ENCODE data around the gene SUPT4H1.

Gene SUPT4H1

DNA sequence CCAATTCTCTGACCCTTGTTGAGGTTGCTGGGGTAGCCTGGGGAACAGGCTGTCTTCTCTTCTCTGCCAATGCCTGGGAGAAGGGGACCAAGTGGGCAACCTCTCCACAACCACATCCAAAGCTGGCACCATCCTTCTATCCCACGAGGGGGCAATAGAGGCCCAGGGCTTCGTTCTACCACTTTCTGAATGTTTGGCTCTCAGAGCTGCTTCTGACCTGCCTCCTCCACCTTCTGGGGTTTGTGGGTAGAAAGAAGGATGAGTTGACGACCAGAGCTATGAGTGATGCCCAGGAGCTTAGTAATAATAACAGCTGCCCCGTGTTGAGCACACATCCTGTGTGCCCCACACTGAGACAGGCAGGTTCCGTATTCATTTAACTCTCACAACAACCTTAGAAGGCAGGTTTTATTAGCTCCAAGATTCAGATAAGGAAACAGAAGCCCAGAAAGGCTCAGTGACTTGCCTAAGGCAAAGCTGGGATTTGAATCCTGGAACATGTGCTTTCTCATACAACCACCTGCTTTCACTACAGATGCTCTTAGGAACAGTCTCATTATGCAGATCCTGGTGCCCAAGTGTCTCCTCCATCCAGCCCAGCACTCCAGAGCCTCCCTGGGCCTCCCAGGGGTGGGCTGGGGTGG, 34.5 kb downstream of the SUPT4H1 start:
- DNase-seq (ENCODE audit: low read depth), result peak; percentile 59

DNA sequence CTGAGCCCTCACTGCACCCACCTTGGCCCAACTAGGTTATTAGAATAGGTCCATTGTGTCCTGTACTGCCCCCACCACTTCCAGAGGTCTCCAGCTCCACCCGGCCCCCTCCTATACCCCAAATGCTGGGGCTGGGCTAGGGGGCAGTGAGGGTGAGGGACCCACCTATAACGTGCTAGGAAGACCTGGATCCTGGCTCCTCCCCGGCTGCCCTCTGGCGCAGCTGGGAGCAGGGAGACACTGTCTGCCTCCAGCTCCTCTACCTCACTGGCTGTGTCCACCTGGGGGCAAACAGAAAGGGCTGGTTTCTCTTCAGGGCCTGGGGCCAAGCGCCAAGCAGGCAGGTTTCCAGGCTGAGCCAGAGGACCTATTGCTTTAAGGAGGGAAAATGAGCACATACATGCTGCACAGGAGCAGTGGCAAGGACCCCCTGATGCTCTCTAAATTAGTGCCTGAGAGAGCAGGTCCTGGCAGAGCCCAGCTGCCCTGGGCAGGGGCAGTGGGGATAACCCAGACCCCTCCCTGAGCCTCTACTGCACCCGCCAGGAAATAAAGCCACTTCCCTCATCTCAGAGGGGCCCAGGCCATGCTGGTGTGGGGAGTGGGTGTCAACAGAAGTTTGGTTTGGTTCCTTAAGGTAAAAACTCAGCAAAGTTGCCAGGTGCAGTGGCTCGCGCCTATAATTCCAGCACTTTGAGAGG, 35.6 kb downstream of the SUPT4H1 start:
- DNase-seq (ENCODE audit: low read depth), result no peak

DNA sequence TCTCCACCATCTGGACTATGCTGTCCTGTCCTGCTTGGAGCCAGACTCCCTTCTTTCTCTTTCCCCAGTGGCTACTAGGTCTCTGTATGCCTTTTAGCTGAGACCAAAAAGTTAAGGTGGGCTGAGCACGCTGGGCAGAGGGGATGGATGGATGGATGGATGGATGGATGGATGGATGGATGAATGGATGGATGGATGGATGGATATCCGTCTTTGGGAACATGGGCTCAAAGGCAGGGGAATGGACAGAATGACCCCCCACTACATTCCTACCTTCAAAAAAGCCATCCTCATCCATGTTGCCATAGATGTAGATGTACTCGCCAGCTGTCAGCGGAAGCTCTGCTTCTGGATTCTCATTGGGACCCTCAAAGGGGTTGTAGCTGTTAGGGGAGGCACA, 36.3 kb downstream of the SUPT4H1 start:
- DNase-seq (ENCODE audit: low read depth), result no peak

DNA sequence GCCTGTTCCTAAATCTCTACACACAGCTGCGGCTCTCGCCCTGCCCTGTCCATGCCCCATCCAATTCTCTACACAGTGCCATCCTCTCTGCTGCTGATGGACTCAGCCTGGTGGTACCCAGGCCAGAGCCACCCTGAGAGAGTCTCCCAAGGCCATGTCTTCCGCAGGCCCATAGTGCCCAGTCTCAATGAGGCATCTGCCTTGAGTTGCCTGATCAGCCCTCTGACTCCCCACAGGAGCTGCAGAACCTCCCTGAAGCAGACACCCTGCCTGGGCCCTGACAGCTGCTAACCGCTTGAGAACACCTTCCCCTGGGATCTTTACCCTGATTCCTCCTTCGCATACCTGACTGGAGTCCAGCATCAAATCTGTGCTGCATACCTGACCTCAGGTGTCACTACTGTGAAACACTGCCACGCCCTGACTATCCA, 36.7 kb downstream of the SUPT4H1 start:
- DNase-seq (ENCODE audit: low read depth), result no peak

DNA sequence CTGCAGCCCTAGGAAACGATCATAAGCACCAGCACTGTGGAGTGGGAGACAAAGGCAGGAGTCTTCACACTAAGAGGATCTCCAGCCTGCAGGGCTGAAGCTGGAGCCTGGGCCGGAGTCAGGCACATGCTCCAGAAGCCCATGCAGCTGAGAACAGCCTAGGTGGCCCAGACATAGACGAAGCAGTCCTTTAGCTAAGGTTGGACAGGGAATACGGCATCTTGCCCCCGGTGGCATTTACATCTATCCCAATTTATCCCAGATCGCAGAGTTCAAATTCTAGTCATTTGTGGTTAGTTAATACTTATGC, 37.3 kb downstream of the SUPT4H1 start:
- DNase-seq (ENCODE audit: low read depth), result no peak

DNA sequence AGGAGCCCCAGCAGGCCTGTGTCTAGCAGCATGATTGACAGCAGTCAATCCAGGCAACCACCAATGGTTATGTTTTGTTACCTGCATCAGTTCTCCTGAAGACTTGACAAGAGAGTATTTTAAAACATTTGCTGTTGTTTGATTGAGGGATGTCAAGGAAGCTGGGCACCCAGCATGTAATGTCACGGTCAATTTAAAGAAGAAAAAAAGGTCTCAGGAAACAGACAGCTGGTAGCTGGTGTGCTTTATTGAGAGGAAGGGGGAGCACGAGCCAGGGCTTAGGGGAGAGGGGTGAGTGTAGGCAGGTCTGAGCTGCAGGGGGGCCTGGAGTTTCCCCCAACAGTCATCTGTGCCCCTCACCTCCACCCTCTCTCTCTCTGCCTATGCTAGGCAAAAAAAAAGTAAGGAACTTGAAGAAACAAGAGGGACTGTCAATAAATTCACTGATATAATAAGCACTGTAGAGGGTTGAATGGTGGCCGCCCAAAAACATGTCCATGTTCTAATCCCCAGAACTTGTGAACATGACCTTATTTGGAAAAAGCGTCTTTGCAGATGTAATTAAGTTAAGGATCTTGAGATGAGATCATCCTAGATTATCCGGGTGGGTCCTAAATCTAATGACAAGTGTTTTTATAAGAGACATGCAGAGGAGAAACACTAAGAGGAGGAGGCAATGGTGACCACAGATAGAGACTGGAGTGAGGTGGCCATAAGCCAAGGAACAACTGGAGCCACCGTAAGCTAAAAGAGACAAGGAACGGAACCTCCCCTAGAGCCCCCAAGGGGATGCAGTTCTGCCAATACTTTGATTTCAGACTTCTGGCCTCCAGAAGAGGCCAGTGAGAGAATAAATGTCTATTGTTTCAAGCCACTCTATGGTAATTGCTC, 37.9 kb downstream of the SUPT4H1 start:
- no peak for DNase-seq (ENCODE audit: low read depth)

DNA sequence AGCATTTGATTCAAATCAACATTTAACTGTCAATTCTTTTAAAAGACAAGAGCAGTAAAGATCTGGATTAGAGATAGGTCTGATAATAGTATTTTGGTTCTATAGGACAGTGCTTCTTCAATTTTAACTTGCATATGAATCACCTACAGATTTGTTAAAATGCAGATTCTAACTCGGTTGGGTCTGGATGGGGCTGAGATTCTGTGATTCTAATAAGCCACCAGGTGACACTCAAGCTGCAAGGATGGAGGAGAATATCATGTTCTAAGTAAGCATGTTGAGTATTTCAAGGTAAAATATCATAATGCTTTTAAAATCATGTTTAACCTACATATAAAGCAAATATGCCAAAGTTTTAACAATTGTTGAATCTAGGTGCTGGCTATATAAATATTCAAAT, 39.2 kb downstream of the SUPT4H1 start:
- no peak for DNase-seq (ENCODE audit: low read depth)

DNA sequence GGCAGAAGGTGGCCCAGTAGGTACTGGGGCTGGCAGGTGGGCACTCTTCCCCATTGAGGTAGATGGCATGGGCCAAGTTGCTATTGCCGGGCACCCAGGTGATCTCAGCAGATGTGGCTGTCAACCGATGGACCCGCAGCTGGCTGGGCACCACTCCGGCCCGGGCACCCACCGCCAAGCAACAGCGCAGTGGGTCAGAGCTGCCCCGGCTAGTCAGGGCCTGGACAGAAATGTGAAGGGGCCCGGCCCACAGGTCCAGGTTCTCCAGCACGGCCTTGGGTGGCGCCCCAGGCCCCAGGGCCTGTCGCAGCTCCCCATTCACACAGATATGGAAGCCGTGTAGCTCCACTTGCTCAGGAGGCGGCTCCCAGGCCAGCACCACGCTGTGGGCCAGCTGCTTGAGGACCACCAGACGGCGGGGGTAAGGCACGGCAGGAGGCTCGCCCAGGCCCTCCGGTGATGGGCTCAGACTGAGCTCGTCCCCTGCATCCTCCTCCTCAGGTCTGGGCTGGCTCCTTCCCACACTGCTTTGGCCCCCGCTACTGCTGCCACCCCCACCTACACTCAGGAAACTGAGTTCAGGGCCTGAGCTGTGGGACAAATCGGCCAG, 39.9 kb downstream of the SUPT4H1 start:
- no peak for DNase-seq (ENCODE audit: low read depth)

DNA sequence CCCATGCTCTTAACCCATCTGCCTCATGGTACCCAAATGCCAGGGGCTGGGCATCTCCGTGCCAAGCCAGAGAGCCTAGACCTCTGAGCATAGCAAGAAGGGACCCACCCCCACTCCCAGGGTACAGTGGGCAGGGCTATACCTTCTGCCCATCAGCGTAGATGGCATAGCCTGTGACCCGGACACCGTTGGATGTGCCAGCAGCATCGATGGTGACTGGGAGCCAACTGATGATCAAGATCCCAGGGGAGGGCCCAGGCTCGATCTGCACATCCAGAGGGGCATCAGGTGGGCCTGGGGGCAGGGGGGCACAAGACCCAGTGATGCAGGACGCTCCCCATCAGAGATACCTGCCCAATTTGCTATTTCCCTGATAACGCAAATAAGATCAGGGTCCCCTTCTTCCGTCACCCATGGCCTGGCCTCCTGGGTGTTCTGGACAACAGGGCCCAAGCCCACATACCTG, 40.5 kb downstream of the SUPT4H1 start:
- DNase-seq (ENCODE audit: low read depth), result no peak

DNA sequence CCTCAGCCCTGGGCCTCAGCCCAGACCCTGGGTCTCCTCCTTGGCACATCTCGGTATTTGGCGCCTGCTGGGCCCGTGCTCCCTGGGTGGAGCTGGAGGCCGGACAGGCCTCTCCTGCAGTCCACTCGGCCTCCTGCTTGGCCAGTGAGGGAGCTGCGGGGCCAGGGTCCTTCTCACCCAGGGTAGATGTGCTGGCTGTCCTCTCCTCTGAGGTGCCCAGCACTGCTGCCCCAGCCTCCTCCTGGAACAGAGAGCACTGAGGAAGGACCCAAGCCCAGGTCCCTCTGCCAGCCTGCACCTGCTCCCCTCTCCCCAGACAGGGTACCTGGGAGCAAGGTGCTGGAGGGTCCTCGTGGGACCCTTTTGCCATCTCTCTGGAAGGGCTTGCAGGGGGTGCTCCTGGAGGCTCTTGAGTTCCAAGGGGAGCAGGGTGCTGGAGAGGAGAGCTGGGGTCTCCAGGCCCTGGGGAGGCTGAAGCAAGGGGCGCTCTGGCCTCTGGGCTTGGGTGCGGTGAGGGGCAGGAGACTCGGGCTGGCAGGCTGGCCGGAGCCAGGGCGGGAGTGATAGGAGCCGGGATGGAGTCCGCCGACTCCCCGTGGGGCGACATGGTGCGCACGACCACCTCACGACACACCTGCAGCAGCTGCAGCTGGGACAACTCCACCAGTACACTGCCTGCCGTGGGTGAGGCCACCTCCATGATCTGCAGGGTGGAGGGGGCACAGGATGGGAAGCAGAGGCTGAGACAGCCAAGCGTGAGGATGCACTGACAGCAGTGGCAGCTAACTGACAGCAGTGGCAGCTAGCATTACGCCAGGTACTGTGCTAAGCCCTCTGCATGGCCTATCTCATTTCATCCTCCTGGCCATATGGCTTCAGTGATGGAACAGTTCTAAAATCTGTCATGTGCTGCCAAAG, 41.2 kb downstream of the SUPT4H1 start:
- DNase-seq (ENCODE audit: low read depth), result no peak

DNA sequence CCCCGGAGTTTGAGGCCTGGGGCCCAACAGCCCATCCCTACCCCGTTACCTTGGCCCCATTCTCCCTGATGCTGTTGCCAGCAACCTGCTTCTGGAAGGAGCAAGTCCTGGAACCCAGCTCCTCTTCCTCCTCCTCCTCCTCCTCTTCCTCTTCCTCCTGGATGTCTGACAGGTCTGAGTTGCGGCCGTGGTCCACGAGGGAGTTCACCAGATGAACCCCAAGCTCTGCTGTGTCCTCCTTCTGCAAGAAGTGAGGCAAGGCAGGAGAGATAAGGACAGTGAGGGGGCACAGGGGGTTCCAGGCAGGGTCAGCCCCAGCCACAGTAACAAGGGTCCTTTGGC, 42.1 kb downstream of the SUPT4H1 start:
- DNase-seq (ENCODE audit: low read depth), result no peak

DNA sequence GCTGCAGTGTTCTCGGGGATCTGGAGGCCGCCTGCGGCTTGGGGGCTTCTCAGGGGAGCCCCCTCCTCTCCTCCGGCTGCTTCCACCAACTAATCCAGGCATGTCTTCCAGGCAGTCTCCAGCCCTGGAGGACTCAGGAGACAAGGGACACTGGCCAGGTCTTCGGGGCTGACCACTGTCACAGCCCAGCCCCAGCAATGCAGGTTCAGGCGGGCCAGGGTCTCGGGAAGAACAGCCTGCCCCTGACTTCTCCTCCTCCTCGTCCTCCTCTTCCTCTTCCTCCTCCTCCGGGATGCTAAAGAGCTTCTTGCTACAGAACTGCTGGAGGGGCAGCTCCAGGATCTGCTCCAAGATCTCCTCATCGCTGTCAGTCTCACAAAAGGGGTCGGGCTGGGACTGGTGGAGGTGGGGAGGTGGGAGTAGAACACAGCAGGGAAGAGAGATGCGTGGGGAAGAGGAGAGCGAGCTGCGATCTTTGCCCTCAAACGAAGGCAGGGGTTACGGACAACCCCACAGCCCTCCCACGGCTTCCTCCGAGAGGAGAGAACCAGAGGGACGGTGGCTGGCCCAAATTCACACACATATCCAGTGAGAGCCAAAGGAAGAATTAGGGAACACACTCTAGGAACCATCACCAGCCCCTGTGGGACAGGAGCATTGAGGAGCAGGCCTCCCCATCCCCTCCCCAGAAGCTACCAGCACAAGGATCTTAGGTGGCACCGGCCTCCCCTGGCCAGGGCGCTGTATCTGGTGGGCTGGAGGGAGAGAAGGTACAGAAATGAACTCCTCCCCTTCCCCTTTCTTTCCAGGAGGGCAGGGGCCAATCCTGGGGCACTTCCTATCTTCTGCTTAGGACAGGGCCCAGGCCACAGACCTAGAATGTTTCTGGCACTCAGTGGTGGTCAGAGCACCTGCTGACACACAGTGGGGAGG, 42.8 kb downstream of the SUPT4H1 start:
- no peak for DNase-seq (ENCODE audit: low read depth)

DNA sequence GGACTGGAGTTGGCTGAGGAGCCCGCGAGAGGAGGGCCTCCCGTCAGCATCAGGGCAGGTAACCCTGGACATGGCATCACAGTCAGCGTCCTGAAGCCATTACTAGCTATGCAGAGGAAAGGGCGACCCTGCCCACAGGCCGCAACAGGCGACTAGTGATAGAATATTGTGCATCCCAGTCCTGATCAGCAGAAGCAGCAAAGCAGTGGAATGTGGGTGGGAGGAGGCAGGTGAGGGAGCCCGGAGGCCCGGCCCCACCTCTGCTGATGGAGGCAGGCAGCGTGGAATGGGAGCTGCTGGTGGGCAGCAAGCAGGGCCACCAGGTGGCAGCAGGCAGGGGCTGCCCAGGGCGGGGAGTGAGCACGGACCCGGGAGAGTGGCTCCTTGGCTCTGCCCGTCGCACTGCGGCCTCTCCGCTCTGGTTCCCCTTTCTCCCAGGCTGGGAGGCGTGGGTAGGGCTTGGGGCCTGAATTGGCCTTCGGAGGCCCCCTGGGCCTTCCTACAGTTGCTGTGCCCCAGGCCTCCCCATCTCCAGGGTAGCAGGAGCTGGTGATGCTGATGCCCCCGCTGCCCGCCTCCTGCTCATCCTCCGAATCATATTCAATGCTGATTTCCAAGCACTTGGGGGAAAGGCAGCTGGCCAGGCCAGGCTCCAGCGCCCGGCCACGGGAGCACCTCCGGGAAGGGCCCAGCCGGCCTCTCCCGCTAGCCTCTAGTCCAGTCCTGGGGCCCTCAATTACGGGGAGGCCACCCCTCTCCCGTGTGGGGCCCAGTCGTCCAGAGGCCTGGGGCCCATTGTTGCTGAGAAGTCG, 43.6 kb downstream of the SUPT4H1 start:
- no peak for DNase-seq (ENCODE audit: low read depth)

DNA sequence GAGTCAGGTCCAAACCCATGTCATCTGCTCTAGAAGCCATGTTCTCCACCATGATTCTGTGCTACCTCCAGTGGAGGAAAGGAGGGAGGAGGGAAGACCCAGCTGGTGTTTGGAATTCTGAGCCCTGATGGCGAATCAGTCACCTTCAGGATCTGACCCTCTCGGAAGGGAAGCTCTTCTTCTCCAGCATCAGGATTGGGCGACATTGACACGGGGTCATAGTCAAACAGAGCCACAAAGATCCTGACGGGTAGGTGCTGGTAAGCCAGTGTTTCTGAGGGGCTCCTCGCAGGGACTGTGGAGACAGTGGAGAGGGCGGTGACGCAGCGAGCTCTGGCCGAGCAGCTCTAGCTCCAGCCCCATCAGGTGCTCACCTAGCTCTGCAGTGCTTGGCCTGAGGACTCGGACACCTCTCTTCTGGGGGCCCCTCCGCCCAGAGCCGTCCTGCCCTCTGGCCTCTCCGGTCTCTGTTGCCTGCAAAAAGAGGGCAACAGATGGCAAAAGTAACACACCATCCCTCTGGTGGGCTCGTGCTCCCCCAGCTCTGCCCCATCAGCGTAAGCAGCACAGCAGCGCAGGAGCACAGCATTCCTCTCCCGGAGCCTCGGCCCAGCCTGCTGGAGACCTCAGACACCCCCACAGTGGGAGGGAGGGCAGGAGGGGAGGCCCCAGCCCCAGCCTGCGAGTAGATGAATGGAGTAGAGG, 44.4 kb downstream of the SUPT4H1 start:
- DNase-seq (ENCODE audit: low read depth), result no peak

DNA sequence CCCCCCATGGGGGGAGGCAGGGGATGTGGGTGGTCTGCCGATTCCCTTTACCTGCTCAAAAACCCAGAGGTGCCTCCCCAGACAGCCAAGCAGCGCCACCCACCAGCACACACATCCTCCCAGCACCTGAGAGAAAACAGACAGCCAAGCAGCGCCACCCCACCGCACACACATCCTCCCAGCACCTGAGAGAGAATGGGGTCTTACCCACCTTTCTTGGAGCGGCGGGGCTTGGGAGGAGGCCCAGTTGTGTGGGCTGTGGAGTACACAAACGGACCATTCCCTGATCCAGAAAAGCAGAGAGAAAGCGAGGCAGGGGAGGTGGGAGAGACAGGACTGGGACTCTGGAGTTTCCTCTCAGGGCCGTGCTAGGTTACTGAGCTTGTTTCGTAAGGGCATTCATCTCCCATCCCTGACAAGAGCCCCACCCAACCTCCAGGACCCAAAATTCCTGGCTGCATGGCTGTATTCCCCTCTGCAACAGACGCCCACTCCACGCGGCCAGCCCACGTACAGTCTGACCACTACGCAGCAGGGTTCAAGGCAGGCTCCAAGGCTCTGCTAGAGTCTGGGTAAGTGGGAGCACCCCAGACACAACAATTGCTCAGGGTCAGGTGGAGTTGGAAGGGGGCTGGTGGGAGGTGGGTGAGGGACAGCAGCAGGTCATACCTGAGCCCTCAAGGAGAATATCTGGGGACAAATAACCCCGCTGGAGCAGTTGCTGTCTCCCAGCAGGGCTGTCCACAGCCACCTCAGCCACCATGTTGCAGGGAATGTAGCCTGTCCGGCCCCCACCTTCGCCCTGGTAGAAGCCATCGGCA, 45.7 kb downstream of the SUPT4H1 start:
- no peak for DNase-seq (ENCODE audit: low read depth)

DNA sequence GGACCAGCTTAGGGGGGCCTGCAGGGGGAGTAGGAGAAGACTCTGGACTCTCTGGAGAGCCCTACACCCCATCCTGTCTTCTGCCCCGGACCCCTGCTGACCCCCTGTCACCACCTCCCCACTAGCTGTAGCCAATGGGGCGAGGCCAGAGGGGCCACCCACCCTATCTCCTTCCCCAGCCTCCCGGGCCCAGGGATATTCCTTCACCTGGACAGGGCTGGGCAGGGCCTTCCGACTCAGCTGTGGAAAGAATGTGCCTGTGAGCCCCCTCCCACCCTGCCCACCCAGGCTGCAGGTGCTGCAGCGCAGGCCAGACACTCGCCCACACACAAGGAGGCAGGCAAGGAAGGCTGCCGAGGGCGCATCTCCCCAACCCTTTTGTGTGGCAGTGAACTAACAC, 46.4 kb downstream of the SUPT4H1 start:
- DNase-seq (ENCODE audit: low read depth), result no peak

DNA sequence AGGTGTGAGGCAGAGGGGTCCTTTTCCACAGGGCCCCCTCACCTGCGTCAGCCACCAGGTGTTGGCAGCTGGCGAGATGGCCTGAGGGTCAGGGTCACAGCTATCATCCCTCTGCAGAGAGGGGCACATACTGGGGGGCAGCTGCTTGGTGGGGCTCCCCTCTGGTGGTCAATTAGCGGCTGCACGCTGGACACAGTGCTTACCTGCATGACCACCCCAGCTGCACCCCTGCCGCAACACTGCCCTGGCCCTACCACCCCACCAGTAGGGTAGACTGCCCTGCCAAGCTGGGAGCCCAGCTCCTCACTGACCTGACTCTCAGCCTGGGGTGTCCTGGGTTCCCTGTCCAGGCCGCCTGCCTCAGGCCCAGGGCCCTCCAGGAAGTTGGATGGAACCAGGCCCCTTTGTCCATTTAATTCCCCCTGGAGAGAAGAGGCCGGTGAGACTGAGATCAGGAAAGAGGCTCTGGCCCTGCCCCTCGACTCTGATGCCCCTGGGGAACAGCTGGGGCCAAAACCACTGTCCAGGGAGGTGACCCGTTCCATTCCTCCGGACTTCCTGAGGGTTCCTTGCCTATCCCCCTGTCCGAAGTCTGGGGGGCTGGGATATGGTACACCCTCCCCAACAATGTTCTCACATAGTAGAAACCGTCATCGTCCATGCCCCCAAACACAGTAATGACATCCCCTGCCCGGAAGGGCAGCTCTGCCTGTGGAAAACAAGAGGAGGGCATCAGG, 47.1 kb downstream of the SUPT4H1 start:
- DNase-seq (ENCODE audit: low read depth), result no peak

All from activated T-cell treated with anti-CD3 and anti-CD28 coated beads for 1 hour (primary cell).